Stomach (tissue), 4 donors: ENCODE results near the gene RUFY3.

Experiments used
- CTCF ChIP-seq, 7 experiments: fragments of 450-650 bp in 4 of 7; fragments of 200-600 bp in 3 of 7; sonication (generic) in 3 of 7; IDR thresholded peaks; one replicate each; pipeline ENCODE4 v1.5.1; 2016 to 2019; ENCODE audit warnings: antibody characterized with exemption in 7 of 7, control low read depth in 2 of 7, mild to moderate bottlenecking in 1 of 7
- EP300 ChIP-seq: sonication (generic); formaldehyde crosslinking; IDR thresholded peaks from one replicate; pipeline ENCODE4 v1.6.1; 2017; ENCODE audit warnings: antibody characterized with exemption
- POLR2A ChIP-seq, 4 donors: fragments of 450-650 bp; IDR thresholded peaks; one replicate each; pipeline ENCODE4 v1.6.1; 2016; ENCODE audit warnings: antibody characterized with exemption in 4 of 4, control low read depth in 2 of 4, mild to moderate bottlenecking in 1 of 4, moderate library complexity in 1 of 4
- POLR2AphosphoS5 ChIP-seq, 3 donors: sonication (generic); formaldehyde crosslinking; IDR thresholded peaks; one replicate each; pipeline ENCODE4 v1.6.1; 2016; ENCODE audit warnings: antibody characterized with exemption in 3 of 3

DNA sequence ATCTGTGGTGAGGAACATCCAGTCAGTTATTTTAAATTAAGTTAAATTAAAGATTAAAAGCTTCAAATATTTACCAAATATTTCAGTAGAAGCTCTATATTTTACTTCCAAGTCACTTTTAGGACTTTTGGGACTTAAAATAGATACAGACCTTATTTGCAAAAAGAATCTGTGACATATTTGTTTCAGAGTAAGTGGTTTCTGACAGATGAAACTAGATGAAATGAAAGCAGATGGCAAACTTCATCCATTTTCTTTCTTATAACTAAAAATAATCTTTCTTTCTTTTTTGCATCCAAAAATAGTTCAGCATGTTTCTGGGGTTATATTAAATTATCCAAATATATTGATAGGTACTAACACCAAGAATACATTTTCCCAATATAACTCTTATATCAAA is 40.1 kb upstream of the RUFY3 start:
- TF ChIP-seq POLR2AphosphoS5 (IDR thresholded peaks at IDR 0.05), result no peak
- no peak for TF ChIP-seq POLR2A (IDR thresholded peaks at IDR 0.05)
- TF ChIP-seq CTCF (IDR thresholded peaks at IDR 0.05), result no peak
- no peak for TF ChIP-seq EP300
